ENCODE measurements around the gene ADORA2A.
"Not testable (repeated sequence)": the region's sequence is repeated elsewhere in the genome, so short reads cannot be mapped to it uniquely, and the experiment has no call there.

The ADORA2A gene

DNA sequence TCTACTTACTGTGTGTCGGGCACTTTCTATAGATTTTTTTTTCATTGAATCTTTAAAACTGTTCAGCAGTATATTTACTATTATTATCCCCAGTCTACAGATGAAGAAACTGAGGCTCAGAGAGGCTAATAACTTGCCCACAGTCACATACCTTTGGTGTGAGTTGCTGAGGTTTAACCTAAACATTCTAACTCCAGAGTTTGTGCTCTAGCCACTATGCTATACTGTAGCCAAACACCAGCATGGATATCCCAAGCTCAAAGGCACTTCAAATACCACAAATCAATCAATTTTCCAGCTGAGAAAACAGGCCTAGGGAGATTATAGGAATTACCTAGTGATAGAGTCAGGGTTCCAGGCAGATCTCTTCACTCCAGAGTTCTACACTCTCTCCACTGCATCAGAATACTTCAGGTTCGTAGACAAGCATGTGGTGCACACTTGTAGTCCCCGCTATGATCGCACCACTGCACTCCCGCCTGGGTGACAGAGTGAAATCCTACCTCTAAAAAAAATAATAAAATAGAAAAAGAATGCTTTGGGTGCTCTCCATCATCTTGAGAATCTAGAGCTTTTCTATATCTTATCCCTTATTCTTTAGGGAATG, 47.4 kb downstream of the ADORA2A start:
- no peak for DNase-seq
- intact Hi-C loops (cut with DNase I): no loop called here

DNA sequence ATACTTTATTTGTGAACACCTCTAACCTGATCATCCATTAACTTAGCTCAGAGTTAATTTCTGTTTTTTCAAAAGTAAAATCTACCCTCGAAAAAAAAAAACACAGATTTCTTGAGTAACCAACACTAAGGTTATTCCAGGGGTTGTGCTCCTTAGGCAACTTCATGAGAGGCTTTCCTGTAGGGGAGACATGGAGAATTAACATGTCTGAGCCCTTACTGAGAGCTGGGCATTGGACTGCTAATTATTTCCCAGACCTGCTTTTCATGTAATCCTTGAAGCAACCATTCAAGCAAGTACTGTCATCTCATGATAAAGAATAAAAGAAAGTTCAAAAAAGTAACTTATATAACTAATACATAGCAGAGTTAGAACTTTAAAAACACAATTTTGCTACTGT, 54.2 kb downstream of the ADORA2A start:
- intact Hi-C loops (cut with DNase I): no loop called here
- DNase-seq: no peak

GRCh38 chr22:24482575-24482974, 55.2 kb downstream of the ADORA2A start:
- DNase-seq: no peak
- intact Hi-C loops (cut with DNase I): no loop called here

DNA sequence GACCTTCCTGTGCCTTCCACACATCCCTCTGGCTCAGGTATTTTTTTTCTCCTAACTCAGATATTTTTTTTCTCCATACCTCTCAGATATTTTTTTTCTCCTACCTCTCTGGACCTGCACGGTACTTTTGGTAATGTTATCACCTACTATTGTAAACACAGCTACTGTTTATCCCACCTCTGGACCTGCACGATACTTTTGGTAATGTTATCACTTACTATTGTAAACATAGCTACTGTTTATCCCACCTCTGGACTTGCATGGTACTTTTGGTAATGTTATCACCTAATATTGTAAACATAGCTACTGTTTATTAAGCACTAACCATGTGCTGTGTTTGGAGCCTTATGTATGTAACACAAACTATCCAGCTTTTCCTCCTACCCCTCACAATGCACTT, 55.6 kb downstream of the ADORA2A start:
- DNase-seq: no peak
- intact Hi-C loops (cut with DNase I): no loop called here

- no peak for DNase-seq
- intact Hi-C loops (cut with DNase I): no loop called here
Measured at GRCh38 chr22:24483976-24484545, 56.7 kb downstream of the ADORA2A start.

GRCh38 chr22:24485170-24485569, 57.8 kb downstream of the ADORA2A start:
- DNase-seq: no peak
- intact Hi-C loops (cut with DNase I): no loop called here

GRCh38 chr22:24485608-24486007, 58.2 kb downstream of the ADORA2A start:
- no peak for DNase-seq
- intact Hi-C loops (cut with DNase I): no loop called here

- intact Hi-C loops (cut with DNase I): no loop called here
- DNase-seq: no peak
Measured at GRCh38 chr22:24486501-24486921, 59.1 kb downstream of the ADORA2A start.

DNA sequence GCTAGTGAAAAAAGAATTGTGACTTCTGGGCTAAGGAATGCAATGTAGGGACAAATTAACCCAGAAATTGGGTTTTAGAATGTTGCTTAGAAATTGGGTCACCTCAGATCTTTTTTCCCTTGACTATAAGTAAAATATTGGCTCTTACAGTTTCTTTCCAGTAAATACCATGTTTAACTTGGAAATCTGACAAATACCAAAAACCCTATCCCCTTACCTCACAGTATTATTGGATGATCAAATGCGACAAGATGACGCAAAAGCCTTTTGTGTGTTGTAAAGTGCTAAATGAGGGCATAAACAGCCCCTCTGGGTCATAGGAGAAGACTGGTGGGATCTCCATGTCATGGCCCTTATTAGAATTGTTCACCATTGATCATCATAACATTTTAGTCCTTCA, 61.6 kb downstream of the ADORA2A start:
- intact Hi-C loops (cut with DNase I): no loop called here
- DNase-seq: no peak

DNA sequence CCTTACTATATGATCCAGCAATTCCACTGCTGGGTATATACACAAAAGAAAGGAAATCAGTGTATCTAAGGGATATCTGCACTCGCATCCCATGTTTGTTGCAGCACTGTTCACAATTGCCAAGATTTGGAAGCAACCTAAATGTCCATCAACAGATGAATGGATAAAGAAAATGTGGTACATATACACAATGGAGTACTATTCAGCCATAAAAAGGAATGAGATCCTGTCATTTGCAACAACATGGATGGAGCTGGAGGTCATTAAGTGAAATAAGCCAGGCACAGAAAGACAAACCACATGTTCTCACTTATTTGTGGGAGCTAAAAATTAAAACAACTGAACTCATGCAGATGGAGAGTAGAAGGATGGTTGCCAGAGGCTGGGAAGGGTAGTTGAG, 62.0 kb downstream of the ADORA2A start:
- DNase-seq; intact Hi-C loops (cut with DNase I): not testable (repeated sequence)

Measured in posterior cingulate gyrus (tissue), 11 donors.